ENCODE data around the gene NUDT2.

GRCh38 chr9:34337403-34337802, 8.0 kb downstream of the NUDT2 start:
- TF ChIP-seq EP300 (IDR thresholded peaks at IDR 0.05; ENCODE audit: low read depth): no peak
- TF ChIP-seq CTCF (IDR thresholded peaks at IDR 0.05): no peak

Data from transverse colon (tissue), 3 donors.